Measurements from ENCODE around the gene PRR9.

- TF ChIP-seq GATA3 (IDR thresholded peaks at IDR 0.05; ENCODE audit: low read depth, low read length), result no peak
- no peak for TF ChIP-seq GATA2 (IDR thresholded peaks at IDR 0.05; ENCODE audit: low read depth, low read length)
Measured at GRCh38 chr1:153251988-153252387, 34.6 kb downstream of the PRR9 start.

Data from SH-SY5Y (cell line).